C1 segment of cervical spinal cord (tissue), 14 donors: ENCODE measurements around the gene SMAD5.

Source experiments
- DNase-seq, 14 donors: peaks; one replicate each; lab custom pipeline; 2025; lab: John Stamatoyannopoulos, UW

Gene SMAD5

DNA sequence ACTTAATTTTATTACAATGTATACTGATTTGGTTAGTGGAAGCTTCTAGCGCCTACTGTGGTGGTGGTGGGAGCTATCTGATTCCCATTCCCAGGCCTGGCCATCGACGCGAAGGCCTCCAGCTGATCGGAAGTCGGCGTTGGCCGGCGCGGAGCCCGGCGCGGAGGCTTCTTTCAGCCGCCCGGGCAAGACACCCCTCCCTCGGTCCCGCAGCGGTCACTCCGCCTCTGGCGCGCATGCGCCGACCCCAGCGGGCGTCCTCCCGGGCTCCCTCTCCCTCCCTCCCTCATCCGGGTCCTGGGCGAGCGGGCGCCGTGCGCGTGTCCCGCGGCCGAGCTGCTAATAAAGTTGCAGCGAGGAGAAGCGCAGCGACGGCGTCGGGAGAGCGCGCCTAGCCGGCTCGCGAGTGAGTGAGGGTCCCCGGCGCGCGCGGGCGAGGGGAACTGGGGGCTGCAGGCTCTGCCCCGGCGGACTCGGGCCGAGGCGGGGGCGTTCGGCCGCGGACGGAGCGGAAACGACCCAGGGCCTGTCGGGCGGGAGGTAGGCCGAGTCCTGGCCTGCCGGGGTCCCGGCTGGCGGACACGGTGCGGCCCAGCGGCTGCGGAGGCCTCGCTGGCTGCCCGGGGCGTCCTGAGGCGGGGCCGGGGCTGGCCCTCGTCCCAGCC is at the start of gene SMAD5:
SMAD5 (plus strand) TSS at position 289 of the 665 bp plus-strand sequence. CDS start 20,916 bp downstream, outside the sequence.
- peak; percentile 89 to 98 (median 94) for DNase-seq

DNA sequence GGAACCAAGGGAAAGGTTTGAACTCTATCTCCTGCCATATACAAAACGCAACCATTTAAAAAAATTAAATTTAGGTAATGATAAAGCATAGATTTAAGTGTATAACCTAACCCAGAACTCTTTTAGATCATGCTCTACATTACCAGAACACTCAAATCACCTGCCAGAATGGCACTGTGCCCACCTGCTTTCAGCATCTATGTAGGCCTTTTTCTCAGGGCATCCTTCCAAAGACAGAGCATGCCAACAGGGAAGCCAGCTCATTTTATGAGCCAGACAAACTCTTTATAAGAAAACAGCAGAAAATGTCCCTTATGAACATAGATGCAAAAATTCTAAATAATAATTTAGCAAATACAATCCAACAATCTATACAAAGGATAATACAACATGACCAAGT is 47.9 kb upstream of the SMAD5 start:
- DNase-seq: peak in 3 of 14 donors; percentile 10 to 66 (median 27)

DNA sequence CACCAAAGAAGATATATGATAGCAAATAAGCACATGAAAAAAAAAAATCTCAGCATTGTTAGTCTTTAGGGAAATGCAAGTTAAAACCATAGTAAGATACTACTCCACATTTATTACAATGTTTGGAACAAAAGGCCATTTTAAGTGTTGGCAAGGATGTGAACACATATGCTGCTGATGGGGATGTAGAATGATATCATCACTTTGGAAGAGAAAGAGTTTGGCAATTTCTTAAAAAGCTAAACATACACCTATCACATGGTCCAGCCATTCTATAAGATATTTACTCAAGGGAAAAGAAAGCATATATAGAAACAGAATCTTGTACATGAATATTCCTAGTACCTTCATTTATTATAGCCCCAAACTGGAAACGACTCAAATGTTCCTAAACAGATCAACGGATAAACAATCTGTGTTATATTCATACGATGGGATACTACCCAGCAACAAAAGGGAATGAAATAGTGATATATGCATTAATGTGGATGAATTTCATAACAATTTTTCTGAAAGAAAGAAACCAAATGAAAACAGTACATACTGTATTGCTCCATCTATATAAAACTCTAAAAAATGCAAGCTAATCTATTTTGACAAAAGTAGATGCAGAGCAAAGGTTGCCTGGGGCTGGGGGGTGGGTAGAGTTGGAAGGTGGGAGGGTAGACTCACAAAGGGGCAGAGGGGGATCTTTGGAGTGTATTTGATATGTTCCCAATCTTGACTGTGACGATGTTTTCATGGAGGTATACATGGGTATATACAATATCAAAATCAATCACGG is 45.7 kb upstream of the SMAD5 start:
- no peak for DNase-seq

DNA sequence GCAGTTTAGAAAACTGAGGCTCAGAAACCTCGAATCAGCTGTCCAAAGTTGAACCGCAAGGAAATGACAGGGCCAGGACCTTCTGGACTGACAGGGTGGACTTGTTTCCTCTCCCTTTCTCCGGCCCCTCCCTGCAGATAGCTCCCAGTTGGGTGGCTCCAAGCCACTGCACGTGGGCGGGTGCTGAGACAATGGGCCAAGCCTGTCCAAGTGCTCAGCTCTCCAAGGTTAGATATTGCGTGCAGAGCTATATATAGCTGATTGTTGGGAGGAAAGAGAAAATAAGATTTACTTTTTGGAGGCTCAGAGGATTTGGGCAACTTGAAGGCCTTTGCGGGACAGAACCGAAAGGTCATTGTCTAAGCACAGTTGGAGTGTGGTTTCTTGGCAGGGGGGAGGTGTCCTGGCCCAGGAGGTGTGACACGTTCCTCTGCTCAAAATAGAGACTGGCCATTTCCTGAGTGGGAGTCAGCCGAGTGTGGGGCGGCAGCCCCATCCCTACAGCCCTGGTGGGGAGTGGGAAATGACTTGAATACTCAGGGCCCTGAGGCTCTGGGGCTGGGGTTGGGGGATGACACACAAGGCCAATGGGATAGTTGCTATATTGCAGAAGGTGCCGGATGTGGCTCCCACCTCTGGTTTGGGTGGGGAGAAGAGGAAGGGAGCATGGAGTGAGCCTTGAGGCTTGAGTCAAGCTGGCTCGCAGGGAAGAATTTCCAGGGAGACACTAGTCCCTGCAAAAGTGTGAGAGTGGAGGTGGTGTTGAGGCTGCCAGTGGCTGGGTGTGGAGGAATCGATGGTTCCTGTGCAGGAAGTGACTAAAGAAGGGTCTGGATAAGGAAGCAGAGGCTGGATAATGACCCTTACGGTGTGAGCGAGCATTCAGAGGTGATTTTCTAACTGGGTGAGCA is 44.4 kb upstream of the SMAD5 start:
- DNase-seq: no peak

DNA sequence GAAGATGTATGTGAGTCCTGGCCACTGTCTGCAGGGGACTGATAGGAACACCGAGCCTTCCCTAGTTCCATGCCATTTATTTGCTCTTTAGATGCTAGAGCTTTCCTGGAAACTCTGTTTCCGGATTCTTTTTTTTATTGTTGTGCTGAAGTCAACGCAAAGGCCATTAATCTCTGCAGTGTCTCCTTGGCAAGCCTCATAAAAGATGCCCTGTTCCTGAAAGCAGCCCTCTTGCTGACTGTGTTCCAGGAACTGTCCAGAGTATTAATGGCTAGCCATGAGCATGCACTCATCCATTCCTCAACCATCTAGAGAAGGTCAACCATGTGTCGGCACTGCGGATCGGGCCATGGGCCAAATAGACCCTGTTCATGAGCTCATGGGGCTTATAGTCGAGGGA is 42.9 kb upstream of the SMAD5 start:
- peak in 1 of 14 donors; percentile 8 for DNase-seq

DNA sequence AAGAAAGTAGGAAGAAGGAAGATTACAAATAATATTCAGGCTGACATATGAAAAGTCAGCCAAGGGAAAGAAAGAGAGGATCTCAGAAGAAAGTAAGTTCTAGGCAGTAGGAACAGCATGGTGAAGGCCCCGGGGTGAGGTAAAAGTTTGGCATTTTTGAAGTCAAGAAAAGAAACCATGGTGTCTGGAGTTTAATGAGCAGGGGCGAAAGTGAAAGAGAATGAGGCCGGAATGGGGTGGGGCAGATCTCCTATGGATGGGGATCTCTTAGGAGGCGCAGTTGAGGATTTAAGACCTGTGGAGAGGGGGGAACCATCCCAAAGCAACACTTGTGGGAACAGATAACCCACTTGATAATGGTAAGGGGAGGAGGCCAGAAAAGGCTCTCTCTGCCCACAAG is 42.3 kb upstream of the SMAD5 start:
- no peak for DNase-seq

DNA sequence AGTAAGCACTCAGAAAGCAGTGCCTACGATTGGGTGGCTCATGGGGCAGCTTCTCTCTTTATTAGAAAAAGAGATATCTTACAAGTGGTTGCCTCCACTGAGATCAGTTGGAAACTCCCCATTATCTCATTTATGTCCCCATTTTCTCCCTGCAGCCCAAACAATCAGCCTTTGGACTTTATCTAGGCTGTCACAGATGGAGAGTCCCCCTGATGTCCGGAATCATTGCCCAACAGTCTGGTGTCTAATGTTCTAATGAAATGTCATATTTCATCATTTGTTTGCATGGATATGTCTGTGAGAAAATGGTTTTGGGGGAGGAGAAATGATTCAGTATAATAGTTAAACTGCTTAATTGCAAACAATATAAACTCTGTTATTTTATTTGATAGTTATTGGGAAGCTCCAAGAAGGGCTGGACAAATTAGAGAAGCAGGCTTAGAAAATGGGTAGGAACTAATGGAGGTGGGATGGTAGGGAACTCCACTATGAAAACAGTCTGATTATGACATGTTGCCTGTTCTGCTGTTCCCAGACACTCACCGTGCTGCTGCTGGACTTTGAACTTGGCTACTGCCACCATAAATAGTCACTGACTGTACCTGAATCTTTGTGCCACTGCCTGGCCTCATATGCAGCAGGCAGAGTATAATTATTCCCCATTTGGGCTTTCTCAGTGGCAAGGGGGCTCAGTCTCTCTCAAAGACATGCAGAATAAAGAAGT is 38.3 kb upstream of the SMAD5 start:
- no peak for DNase-seq

DNA sequence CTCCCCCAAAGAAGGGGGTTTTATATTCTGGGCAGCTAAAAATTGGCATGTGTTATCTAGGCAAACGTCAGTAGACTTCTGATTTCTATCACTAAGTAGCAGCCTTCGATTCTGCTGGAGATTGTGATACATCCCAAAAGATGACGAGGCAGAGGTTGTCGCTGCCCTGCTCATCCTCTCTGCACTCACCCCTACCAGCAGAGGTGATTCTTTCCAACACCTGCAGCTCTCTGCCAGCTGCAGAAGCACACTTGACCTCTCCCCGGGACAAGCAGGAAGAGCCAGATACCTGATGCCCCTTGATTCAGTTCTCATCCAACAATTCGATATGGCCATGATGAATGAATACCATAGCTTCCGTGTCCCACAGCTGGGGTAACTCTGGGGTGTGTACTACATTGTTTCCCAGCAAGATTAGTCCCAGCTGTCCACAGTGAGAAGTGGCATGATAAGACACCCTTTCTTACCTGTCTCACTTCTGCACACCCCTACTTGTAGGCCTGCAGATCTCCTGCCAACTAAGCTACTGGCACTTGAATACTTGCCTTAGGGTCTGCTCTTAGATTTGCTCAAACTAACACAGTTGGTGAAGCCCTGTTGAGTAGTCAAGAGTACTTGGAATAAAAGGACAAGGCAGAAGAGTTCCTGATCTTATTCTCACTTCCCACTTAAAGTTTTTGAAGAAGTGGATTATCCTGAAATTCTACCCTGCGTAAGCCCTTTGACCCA is 37.6 kb upstream of the SMAD5 start:
- DNase-seq: no peak

DNA sequence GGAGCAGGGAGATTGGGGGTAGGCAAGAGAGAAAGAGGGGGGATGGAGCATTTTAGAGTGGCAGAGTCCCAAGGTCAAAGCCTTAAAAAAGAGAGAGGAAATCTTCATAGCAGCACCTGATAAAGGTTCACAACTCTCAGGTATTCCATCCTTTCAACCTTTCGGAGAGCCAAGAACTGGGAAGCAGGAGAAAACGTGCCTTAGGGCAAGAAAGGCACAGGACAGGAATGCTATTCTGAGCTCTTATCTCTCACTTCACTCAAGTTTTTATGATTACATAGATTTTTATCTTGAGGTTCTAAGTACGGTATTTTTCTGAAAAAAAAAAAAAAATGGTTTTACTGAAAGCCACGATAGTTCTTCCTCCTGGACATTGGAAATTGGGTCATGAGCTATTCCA is 34.5 kb upstream of the SMAD5 start:
- DNase-seq: no peak

DNA sequence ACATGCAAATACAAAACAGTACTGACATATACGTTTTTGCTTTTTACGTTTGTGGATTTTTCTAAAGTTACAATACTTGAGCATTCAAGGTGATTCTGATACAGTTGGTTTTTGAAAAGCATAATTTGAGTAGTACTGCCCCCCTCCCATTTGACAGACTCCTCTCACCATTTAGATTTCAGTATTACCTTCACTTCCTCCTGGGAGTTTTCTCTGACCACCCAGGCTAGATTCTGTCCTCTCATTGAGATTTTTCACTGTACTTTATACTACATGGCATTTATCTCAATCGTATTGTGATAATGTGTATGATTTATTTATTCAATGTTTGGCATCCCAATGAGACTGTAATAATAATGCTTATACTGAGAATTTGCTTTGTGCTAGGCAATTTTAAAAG is 32.8 kb upstream of the SMAD5 start:
- DNase-seq: no peak

DNA sequence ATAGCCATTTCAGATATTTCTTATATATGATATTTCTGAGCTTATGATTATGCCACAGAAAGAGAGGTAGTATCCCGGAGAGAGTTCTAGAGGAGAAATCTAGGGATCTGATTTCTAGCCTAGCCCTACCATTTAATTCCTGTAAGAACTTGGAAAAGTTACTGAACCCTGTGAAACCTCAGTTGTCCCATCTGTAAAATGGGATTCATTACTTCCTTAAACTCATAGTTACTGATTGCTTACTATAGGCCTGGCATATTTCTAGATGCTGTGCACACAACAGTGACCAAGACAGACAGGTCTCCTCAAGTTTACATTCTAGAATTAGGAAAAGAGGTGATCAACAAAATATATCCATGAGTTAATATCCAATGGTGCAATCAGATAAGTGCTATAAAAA is 30.8 kb upstream of the SMAD5 start:
- no peak for DNase-seq

DNA sequence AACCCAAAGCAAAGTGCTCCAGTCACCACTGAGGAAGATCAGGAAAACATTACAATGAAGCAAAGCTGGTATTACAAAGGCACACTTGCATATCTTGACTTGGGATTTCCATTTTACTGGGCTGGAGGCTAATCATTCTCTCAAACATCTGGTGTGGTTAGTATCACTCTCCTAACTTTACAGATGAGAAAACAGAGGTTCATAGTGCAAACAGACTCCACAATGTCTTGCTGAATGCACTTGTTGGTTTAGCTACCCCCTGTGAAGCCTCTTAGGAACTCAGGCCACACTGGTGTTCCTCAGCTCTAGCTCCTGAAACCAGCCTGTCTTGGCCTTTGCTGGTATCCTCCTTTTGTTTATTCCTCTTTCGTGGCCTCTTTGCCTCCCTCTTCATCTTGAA is 29.5 kb upstream of the SMAD5 start:
- no peak for DNase-seq

DNA sequence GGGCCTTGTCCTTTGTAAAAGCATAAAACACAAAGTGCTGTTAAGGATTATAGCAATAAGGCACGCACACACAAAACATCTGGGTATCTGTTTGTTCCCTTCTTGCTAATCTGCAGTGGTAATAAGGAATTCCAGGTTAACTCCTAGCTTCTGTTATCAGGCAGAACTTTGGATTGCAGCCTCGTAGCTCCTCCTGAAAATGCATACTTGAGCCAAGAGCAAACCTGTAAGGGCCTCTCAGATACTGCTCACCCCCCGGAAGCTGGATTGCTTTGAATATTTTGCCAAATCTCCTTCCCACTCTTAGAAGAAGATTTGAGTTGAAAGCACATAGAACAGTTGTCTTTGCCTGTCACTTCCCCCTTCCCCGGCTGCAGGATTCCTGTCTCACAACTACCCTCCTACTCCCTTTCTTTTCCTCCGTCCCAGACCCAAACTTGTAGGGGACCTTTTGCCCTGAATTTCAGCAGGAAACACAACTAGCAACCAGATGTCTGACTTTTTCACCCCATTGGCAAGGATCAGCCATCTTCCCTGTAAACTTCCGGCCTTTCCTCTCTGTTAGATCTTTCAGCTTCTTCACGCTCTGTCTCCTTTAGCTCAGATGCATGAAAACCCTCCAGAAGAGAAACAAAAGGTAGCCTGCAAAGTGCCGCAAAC is 28.2 kb upstream of the SMAD5 start:
- DNase-seq: no peak

DNA sequence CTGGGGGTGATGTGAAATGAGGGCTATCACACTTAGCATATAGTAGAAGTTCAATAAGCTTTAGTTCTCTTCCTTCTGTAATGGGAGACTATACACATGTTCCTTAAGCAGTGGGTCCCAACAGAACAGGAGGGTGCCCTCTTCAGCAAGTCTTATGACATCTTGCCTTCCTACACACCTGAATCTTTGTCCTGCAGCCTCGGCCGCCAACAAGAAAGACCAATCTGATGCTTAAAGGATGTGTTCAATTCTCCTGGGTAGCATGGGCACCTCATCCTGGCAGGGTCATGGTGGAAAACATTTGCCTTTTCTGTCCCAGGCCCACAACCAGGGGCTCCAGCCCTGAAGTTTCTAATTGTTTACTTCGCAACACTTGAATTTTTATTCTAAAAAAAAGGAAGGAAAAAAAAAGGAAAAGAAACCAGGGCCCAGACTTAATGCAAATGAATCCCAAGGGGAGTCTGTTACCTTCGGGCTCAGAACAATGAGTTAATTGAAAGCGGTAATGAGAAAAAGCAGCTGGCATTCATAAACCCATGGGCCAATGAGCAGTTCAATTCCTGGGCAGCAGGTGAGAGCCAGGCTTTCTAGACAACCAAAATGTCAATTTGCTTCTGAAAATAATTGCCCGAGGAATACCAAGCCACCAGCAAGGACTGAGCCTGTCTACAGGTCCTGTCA is 26.2 kb upstream of the SMAD5 start:
- DNase-seq: no peak

DNA sequence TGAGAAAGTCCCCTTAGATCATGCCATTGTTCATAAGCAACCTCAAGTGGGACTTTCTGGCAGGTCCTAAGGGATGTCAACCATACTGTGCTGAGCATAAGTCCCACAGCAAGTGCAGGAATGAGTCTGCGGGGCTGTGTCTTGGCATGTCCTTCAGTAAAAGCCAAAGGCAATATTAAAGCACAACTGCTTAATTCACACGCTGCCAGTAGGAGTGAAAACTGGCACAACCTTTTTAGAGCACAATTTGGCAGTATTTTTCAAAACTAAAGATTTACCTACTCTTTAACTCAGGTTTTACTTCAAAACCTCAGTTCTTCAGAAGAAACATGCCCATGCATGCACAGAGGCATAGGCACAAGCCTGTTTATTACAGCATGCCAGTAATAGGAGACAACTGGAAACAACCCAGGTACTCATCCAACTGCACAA is 24.4 kb upstream of the SMAD5 start:
- no peak for DNase-seq

DNA sequence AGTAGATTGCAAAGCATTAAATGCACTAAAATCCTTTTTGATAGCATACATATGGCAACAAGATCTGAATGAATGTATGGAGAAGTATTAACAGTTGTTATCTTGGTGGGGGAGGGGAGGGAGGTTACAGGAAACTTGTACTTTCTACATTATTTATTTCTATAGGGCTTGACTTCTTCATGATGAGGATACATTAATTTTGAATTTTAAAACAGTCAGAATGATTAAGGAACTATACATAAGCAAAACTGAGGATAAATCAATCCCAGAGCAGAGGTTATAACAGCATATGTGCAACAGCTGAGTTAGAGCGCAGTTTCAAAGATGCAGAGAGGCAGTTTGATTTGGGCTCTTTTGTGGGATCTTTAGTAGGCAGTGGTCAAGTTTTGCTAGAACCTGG is 23.9 kb upstream of the SMAD5 start:
- no peak for DNase-seq

DNA sequence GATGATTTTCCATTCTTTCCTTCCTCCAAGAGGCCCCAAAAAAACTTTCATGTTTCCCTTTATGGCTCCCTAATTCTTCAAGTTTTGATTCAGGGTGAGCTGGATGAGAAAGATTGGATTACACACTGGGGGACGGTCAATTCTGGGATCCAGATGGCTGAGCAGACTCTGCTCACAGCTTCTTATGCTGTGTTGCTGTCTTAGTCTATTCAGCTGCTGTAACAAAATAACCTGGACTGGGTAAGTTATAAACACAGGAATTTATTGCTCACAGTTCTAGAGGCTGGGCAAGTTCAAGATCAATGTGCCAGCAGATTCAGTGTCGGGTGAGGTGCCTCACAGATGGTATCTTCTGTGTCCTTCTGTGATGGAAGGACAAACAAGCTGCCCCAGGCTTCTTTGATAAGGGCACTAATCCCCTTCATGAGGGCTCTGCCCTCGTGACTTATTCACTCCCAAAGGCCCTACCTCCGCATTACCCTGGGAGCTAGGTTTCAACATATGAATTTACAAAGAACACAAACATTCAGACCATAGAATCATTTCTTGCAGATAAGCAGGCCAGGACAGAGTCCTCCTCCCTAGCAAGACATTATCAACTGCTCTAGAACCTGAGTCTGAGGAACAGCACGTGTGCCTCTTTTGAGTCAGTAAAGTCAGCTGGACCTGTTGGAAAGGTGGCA is 23.1 kb upstream of the SMAD5 start:
- DNase-seq: no peak

DNA sequence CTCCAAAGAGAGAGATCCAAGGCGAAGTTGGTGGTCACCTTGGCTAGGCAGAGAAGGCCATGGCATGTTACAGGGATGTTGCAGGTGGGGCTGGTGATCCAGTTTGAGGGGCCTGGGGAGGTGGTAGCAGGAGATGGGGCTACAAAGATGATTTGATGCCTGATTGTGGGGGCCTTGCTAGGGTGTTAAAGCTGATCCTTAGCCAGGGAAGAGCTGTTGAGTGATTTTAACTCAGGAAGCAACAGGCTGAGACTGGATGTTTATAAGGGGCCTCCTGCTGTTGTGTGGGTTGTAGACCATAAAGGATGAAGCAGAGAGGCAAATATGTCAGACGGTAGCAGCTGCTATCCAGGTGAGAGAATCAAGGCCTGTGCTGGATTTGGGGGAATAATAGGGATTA is 19.0 kb upstream of the SMAD5 start:
- DNase-seq: no peak
